Activated T-helper 1 cell treated with anti-CD3 and anti-CD28 coated beads, Interleukin-2, amount 50 U/mL, for 16 hours (primary cell): ENCODE results near the gene POC1B.

Experiments
- DNase-seq, 2 donors: peaks; one replicate each; pipeline ENCODE4 v3.0.0-alpha.2; 2020; ENCODE audit warnings: low read depth in 1 of 2, low spot score in 1 of 2

POC1B gene

DNA sequence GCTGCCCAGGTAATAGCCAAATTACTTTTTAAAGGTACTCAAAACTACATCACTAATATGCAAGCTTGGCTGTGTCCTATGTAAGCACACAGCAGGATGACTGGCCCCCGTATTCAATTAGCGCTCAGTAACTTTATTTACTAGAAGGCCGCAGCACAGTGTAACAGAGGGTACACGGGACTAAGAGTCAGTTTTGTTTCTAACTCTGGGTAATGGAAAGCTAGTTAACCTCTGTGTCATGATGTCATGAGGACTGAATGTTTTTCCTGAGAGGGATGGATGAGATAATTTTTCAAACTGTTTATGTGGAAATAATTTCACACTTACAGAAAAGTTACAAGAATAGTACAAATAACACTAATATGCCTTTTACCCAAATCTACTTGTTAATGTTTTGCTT lies 28.4 kb downstream of the POC1B start:
- DNase-seq, result no peak

DNA sequence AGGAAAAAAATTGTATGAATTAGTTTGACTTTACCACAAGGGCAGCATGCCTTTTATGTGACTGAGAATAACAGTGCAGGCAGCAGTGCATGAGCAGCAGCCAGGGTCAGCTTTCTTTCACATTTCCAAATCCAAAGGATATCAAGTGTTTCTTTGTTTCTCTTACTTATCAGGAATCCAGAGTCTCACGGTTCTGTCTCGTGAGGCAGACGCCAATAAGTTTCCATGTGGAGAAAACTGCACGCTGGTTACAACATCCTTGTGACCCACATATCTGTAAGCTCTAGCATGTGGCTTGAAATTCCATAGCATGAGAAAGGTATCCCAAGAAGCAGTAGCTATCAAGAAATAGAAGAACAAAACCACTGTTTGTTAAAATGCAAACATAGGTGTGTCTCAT lies 28.8 kb downstream of the POC1B start:
- no peak for DNase-seq

DNA sequence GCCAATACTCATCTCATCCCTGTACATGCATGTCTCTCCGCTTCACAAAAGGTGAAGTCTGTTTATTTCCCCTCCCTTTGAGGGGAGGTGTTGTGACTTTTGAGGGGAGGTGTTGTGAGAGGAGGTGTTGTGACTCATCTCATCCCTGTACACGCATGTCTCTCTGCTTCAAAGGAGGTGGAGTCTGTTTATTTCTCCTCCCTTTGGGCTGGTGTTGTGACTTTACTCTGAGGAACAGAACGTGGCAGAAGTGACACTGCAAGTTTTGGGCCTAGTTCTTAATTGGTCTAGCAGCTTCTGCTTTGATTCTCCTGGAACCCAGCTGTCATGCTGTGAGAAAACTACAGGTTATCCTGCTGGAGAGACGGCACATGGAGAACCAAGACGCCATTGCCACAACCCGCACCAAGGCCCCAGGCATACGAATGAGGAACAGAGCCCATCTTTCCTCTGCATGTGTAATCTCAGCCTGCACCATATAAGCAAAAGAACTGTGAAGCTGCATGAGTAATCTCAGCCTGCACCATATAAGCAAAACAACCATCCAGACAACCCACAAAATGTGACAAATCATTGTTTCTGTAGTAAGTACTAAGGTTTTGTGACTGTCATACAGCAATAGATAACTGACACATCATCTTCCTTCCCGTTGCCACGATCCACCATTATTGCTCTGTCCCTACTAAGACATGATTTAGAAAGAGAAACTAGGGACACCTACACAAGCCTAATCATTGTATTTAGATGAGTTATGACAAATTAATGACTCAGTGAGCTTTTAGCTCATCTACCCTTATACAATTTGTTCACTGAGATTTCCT lies 31.2 kb downstream of the POC1B start:
- peak in 1 of 2 donors; percentile 8 for DNase-seq

DNA sequence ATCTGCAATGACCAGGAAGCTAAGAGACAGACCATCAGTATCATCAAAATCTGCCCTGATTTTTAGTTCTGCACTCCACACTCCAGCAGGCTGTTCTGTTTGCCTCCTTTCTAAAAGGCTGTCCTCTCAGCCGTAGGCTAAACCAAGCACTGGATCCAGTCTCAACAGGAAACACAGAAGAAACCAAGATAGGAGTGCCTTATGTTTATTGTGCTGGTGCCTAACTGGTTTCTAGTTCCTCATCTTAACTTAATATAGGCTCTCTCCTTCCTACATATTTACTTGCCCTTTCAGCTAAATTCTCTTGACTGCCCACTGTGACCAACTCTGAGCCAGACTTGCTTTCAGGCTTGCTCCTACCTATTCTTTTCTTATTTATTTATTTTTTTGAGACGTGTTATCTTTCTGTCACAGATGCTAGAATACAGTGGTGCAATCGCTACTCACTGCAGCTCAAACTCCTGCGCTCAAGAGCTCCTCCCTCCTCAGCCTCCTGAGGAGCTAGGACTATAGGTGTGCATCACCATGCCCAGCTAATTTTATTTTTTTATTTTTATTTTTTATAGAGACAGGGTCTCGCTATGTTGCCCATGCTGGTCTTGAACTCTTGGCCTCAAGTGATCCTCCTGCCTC lies 32.1 kb downstream of the POC1B start:
- DNase-seq, result no peak

DNA sequence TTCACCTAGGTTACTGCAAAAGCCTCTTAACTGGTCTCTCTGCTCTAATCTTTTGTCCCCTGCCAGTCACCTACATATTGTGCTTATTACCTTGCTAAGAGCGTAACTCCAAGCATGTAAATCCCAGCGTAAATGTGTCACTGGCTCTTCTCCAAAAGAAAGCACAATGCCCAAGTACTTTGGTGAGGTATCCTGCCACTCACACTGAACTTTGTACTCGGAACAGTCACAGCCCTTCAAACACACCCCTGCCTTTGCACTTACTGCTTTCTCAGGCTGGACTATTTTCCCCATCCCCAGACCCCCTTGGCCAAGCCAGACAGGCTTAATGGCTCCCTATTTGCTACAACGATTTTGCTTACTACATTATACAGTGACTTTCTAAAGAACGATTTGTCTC lies 33.0 kb downstream of the POC1B start:
- no peak for DNase-seq

DNA sequence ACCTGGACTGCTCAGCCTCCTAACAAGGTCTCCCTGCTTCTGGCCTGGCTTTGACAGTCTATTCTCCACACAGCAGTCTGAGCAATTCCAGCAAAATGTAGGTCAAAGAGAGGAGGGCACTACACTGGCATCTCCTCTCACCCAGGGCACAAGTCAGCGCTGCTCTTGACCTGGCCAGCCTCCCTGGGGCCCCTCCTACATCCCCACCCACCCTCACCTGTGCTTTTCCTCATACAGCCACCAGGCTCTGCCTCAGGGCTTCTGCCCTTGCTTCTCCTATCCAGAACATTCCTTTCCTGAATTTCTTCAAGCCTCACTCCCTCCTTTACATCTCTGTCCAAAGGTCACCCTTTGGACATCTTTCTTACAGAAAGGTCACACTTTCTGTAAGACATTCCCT lies 34.9 kb downstream of the POC1B start:
- no peak for DNase-seq

DNA sequence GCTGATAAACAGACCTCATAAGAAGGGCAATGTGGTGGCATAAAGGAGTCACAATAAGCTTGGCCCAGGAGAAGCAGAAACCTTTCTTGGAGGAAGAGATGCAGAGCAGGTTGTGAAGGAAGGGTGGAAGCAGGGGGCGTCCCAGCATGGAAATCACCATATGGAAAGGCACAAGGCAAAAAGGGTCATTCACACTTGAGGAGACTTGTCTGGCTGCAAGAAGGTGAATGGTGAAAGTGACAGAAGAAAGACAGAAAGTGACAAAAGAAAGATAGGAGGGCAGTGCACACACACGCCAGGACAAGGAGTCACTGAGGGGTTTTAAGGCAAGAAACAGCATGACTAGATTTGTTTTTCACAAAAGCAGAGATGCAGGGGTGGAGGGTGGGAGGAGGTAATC lies 39.6 kb downstream of the POC1B start:
- no peak for DNase-seq

DNA sequence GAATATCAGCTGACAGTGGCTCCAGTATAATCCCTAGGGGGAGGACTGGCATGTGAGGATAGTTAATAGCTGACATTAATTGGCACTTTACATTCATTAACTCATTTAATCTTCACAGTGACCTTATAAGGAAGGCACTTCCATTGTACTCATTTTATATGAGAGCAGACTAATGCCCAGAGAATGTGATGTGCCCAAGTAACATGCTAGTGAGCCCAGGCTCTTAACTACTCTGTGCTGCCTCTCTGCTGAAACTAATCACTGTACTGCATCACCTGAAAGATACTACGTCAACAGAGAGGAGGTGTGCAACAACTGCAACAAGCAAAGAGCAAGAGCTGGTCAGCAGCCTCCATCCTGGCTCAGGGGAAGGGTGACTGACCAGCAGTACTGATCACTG lies 41.4 kb downstream of the POC1B start:
- DNase-seq, result no peak

DNA sequence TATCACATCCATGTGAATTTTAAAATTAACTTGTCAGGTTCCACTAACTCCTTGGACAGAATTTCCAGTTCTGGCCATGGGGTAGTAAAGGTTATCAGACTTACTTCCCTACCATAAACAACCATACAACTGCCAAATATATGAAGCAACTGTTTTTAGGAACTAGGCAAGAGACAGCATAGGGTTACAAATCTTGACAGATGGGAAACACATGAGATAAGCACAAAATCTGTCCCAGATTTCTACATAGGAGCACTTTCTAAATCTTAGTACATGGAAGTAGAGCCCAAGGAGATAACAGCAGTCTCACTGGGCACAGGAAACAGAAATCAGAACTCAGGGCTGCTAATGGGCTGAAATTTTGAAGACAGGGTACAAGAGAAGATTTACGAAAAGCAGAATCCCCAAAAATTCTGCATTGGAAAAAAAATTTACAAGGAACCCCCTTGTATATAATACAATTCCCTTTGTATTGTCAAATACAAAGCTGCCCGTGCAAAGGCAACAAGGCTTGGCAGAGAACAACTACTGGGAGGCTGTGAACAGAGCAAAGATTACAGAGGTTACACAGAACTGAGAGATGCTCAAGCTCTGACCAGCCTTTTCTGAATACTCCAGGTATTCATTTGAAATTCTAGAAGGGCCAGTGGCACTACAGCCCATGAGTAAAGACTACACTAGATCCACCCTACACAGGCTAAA lies 44.5 kb downstream of the POC1B start:
- no peak for DNase-seq

DNA sequence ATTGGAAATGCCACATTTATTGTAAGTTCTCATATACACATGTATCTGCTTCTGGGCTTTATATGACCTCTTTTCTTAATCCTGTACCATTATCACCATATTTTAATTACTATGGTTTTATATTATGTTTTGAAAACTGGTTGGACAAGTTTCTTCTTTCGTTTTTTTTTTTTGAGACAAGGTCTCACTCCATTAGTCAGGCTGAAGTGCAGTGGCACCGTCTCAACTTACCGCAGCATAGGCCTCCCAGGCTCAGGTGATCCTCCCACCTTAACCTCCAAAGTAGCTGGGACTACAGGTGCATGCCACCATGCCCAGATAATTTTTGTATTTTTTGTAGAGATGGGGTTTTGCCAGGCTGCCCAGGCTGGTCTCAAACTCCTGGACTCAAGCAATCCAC lies 45.9 kb downstream of the POC1B start:
- no peak for DNase-seq

DNA sequence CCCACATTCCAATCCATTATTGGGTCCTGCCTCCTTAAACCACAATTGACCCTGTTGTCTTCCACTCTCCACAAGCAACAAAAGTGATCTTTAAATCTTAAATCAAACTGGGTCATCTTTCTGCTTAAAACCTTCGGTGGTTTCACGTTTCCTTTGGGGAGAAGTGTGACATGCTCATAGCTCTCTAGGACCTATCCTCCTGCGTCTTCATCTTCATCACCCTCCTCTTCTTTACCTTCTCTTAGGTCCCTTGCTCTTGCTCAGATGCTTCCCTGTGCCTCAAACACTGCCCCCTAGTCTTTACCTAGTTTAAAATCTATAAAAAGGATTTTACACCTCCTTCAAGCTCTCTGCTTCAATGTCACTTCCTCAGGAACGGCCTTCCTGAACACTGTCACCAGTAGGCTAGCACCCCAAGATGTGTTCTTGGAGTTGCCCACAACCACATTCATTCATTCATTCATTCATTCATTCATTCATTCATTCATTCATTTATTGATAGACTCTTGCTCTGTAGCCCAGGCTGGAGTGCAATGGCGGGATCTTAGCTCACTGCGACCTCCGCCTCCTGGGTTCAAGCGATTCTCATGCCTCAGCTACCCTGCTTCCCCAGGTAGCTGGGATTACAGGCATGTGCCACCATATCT lies 48.1 kb downstream of the POC1B start:
- no peak for DNase-seq

DNA sequence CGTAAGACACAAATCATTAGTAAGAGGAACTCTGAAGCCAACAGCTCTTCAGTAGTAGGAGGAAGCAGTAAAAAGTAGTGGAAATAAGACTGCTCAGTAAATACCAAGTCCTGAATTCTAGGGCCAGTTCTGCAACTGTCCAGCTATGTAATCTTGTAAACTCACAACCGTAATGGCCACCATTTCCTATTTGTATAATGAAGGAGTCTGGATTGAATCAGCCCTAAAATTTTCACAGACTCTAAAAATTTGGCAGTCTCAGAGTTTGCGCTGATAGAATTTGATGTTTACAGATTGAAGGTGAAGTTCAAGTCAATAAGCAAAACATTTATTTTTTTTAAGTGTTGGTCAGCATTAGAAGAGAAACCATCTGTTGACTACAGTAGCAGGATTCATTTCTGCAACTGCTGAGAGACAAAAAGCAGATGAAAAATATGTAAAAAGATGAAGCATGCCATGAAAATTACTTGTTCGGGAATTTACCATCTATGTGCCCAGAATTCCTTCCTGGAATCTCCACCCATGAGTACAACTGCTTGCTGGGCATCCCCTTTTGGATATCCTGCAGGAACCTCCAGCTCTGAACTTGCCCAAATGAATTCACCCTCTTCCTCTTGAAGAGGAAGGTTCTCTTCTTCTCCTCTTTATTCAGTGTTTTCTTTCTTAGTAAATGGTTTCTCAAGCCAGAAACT lies 48.8 kb downstream of the POC1B start:
- DNase-seq, result no peak

DNA sequence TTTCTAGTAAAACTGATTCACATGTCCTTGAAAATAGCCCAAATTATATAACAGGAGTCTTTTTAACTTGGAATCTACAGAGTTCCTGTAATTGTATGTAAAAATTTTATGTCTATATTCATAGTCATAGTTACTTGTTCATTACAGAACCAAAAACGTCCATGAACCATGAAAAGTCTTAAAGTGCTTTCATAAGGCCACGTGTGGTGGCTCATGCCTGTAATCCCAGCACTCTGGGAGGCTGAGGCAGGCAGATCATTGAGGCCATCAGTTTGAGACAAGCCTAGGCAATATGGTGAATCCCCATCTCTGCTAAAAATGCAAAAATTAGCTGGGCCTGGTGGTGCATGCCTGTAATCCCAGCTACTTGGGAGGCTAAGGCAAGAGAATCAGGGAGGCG lies 49.6 kb downstream of the POC1B start:
- DNase-seq, result no peak

DNA sequence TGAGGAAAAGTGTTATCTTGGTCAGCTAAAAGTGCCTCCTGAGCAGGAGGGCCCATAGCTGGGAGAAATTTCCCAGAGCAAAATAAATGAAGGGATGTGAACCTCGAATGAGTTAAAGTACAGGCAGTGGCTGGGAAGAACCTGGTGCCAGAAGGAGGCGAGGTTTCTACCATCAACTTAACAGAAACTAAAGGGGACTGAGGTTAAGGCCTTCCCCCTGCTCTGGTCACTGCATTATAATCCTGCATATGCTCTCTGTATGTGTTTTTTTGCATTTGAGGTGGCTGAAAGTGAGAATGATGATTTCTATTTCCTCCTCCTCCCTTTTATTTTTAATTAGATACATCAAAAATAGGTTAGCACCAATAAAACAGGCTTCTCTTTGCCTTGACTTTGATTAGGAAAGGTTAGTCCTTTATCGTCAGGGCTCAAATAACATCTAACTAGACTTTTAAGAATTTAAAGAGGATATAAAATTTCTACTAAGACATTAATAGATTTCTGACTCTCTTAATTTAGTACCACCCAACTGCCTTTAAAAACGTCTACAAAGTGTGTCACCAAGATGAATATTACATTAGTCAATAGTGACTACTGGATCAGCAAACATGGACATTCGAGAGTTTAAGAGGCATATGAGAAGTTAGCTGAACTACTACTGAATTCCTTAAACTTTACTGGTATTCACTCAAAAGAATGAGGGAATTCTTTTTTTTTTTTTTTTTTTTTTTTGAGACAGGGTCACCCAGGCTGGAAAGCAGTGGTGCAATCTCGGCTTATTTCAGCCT lies 50.5 kb downstream of the POC1B start:
- no peak for DNase-seq

DNA sequence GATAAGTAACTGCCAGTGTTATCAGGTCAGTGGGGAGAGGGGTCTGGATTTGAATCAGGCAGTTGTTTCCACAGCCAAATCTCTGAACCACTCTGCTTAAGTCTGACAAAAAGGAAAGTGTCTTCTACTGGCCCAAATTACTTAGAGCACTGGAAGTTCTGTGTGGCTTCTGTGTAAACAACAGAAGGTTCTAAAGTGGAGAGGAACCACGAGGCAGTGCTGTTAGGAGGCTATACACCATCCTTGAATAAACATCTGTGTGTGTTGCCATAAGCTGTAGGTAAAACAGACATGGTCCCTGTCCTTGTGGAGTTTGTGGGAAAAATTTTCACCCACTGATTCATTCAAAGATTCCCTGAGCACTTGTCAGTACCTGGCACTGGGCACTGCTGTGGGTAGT lies 51.2 kb downstream of the POC1B start:
- no peak for DNase-seq

DNA sequence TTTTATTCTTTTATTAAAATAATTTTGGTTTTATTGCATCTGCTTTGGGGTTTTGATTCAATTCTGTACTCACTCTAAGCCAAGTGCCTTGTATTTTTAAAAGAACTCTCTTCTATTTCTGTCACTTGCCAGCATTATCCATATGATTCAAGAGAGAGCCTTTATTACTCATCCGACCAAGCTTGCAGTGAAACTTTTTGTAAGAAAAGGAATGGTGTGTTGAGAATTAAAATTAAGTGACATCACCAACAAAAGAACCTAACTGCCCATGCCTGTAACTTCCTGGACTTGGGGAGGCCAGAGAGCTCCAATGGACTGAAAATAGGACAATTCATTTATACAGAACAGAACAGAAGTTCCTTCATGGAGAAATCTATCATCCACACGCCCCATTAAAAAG lies 53.3 kb downstream of the POC1B start:
- no peak for DNase-seq

DNA sequence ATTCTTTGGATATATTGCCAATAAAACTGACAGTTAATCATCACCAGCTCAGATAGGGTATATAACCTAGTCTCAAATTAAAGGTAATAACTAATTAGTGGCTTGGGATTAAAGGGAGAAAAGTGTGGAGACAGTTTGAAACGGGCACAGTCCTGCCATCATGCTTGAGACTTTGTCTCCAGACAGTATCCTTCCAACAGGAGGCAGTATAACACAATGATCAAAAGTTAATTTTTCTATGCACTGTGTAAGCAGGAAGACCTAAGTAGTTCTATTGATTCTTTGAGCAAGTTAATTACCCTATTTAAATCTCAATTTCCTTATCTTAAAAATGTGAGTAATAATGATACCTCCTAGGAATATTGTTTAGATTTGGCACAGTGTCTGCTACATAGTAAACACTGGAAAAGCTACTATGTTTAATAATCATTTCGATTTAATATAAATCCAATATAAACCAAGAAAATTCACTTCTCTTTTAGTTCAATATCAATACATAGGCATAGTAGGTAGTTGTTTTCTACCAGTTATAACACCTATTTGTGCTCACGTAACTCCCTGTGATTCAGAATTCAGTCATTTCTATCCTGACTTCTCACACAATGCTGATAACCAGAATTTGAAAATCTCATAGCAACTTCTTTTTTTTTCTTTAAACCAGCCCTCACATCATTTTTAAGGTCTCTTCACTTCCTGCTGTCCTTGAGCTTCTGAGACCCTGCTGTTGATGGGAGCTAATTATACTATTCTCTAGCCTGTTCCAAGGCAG lies 54.9 kb downstream of the POC1B start:
- no peak for DNase-seq

DNA sequence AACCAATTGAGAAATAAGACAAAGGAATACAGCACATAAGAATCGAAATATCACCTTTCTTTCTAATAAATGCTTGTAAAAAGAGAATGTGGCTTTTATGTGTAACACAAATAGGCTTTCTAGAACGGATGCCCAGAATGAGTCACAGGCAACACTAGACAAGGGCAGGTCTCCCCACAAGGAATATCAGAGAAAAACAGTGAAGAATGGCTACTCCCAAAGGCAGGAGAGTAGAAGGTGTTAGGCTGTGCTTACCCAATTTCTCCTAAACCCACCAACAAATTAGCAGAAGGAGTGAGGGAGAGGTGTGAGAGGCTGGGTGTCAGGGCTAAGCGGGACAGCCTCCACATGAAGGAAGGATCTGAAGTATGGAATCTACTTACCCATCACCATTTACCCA lies 56.5 kb downstream of the POC1B start:
- no peak for DNase-seq

DNA sequence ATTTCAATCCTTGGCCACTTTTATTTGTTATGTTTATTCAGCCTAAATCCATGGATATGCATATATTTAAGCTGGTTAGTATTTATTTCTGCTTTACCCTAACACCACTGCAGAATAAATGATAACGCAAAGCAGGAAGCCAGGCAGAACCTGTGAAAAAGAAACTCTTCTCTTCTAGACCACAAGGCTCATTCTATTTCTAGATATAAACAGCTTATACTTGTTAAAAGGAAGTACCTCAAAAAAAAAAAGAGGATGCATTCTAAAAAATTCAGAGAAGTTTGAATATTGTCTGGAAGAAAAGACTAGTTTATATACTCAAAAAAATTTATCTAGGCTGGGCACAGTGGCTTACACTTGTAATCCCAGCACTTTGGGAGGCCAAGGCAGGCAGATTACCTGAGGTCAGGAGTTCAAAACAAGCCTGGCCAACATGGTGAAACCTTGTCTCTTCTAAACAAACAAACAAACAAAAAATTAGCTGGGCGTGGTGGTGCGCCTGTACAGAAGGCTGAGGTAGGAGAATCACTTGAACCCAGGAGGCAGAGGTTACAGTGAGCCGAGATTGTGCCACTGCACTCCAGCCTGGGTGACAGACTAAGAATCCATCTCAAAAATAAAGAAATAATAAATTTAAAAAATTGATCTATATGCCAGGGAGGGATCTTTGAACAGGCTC lies 57.1 kb downstream of the POC1B start:
- no peak for DNase-seq
